PC-3 (cell line): Measurements from ENCODE around the gene TRA2B. TPM values are rescaled to one million over a fixed set of nuclear protein-coding genes. Genes with fewer than 3 reads are reported as not detected.

Experiments used
- ATAC-seq: fragments of 200-7000 bp; cut with Tn5 transposase; 2 replicates; pipeline ENCODE4 v1.9.1; 2020; ENCODE audit warnings: mild to moderate bottlenecking, moderate library complexity
- BruUV-seq: library from RNA; stranded (reverse); fragments of 400-500 nt; replicated peaks from 2 replicates; lab custom pipeline; 2021; lab: Mats Ljungman, UMichigan
- CTCF ChIA-PET: fragments of 300-600 bp; sonication (Branson Sonifier 250); formaldehyde crosslinking; loops from one replicate; lab custom pipeline; 2022; ENCODE audit warnings: antibody characterized with exemption; lab: Charles Lee
- POLR2A ChIA-PET: fragments of 300-600 bp; sonication (Branson Sonifier 250); formaldehyde crosslinking; loops from one replicate; lab custom pipeline; 2022; ENCODE audit warnings: antibody characterized with exemption; ENCODE audit not compliant: unreplicated experiment; lab: Charles Lee
- DNase-seq: peaks from one replicate; pipeline ENCODE4 v3.0.0-alpha.2; 2015
- H2AFZ ChIP-seq: fragments of 300-600 bp; sonication (generic); 2 replicates; pipeline ENCODE4 v1.6.0; 2016; ENCODE audit warnings: antibody characterized with exemption, low read length
- H3F3A ChIP-seq: fragments of 300-600 bp; sonication (generic); one replicate; pipeline ENCODE4 v1.6.0; 2017; ENCODE audit warnings: antibody characterized with exemption, low read length, control low read depth, mild to moderate bottlenecking; ENCODE audit not compliant: unreplicated experiment
- H3K27ac ChIP-seq: fragments of 300-600 bp; sonication (generic); 2 replicates; pipeline ENCODE4 v1.5.1; 2016; ENCODE audit warnings: mild to moderate bottlenecking, low read length
- H3K27me3 ChIP-seq: fragments of 300-600 bp; sonication (generic); 2 replicates; pipeline ENCODE4 v1.6.1; 2016; ENCODE audit warnings: low read length, mixed read lengths
- H3K36me3 ChIP-seq: fragments of 300-600 bp; sonication (generic); 2 replicates; pipeline ENCODE4 v1.6.1; 2016; ENCODE audit warnings: low read depth, mixed run types, low read length, mixed read lengths
- H3K4me1 ChIP-seq: fragments of 300-600 bp; sonication (generic); 2 replicates; pipeline ENCODE4 v1.5.1; 2016; ENCODE audit warnings: low read length; ENCODE audit not compliant: insufficient read depth
- H3K4me2 ChIP-seq: fragments of 300-600 bp; sonication (generic); 2 replicates; pipeline ENCODE4 v1.6.0; 2016; ENCODE audit warnings: low read length
- H3K4me3 ChIP-seq: fragments of 300-600 bp; sonication (generic); 2 replicates; pipeline ENCODE4 v1.5.1; 2016; ENCODE audit warnings: mild to moderate bottlenecking, low read length, mixed read lengths
- H3K79me2 ChIP-seq: fragments of 300-600 bp; sonication (generic); 2 replicates; pipeline ENCODE4 v1.6.1; 2017; ENCODE audit warnings: low read length, mixed read lengths
- H3K9ac ChIP-seq: fragments of 300-600 bp; sonication (generic); 2 replicates; pipeline ENCODE4 v1.6.0; 2016; ENCODE audit warnings: mild to moderate bottlenecking, low read length
- H3K9me2 ChIP-seq: fragments of 300-600 bp; sonication (generic); replicated peaks from 2 replicates; pipeline ENCODE4 v1.6.1; 2016; ENCODE audit warnings: mixed run types, low read length, mixed read lengths
- H3K9me3 ChIP-seq: fragments of 300-600 bp; sonication (generic); 2 replicates; pipeline ENCODE4 v1.6.1; 2016; ENCODE audit warnings: low read length, mixed read lengths
- H4K20me1 ChIP-seq: fragments of 300-600 bp; sonication (generic); 2 replicates; pipeline ENCODE4 v1.6.1; 2016; ENCODE audit warnings: low read length, mixed read lengths
- CTCF ChIP-seq: fragments of 300-600 bp; sonication (generic); conservative IDR thresholded peaks from 2 replicates; pipeline ENCODE4 v1.5.1; 2017; ENCODE audit warnings: antibody characterized with exemption, low read depth, mild to moderate bottlenecking, low read length
- EZH2 ChIP-seq: fragments of 300-600 bp; sonication (generic); IDR thresholded peaks from one replicate; pipeline ENCODE4 v1.6.1; 2017; ENCODE audit warnings: antibody characterized with exemption, mild to moderate bottlenecking, low read length; ENCODE audit not compliant: unreplicated experiment
- EZH2phosphoT487 ChIP-seq: fragments of 300-600 bp; sonication (generic); IDR thresholded peaks from 2 replicates; pipeline ENCODE4 v1.6.1; 2018; ENCODE audit warnings: mild to moderate bottlenecking, antibody characterized with exemption, low read length, borderline replicate concordance
- intact Hi-C: fragments of 100-400 bp; cut with micrococcal nuclease; formaldehyde crosslinking; loops from 2 replicates; pipeline ENCODE4 v1.9.0; 2023
- total RNA-seq: library from RNA; depleted of rRNA; stranded (reverse); fragments of >200 nt; gene quantifications from 2 replicates; pipeline ENCODE4 v1.2.3, GENCODE V29; 2014

TRA2B gene
- total RNA-seq, 1 experiment from 2014 or later, result 287 TPM

- Histone ChIP-seq H3K9me2 (no peaks in the 10 kb centered on the region), H3F3A (peaks cover 14% of the 10 kb centered on the region), H3K9me3 (no peaks in the 10 kb centered on the region), H2AFZ (no peak overlapping the region), H3K4me2 (no peak overlapping the region), H4K20me1 (peaks cover 97% of the 10 kb centered on the region), H3K27ac (no peak overlapping the region), H3K79me2 (peaks cover 97% of the 10 kb centered on the region), H3K4me3 (no peak overlapping the region), H3K9ac (no peak overlapping the region), H3K4me1 (peaks cover 23% of the 10 kb centered on the region), H3K36me3 (peaks cover 98% of the 10 kb centered on the region), H3K27me3 (no peaks in the 10 kb centered on the region)
- BruUV-seq, result no TSS peak
- no peak for ATAC-seq
- ChIA-PET POLR2A (no interaction called here), CTCF (no interaction called here)
- no peak for TF ChIP-seq EZH2
- no peak for TF ChIP-seq EZH2phosphoT487
- no peak for TF ChIP-seq CTCF
- no peak for DNase-seq
- intact Hi-C loops, result no loop called here
Observed at GRCh38 chr3:185924375-185924774, 13.4 kb downstream of the TRA2B start.

DNA sequence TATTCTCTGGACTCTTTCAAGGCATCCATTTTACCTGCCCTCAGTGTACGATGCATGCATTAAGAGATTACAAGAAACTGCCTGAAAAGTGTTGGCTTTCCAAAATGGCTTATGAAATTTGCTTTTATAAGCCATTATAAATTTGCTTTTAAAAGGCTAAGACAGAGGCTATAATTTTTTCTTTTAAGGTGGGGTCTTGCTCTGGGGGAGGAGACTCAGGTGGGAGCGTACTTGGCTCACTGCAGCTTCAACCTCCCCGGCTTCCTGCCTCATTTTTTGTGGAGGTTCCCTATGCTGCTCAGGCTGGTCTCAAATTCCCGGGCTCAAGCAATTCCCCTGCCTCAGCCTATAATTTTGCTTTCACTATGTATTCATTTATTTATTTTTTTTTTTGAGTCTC is 17.6 kb downstream of the TRA2B start:
- no peaks in the 10 kb centered on the region for H3K27me3 ChIP-seq
- POLR2A ChIA-PET, result no interaction called here
- peaks cover 33% of the 10 kb centered on the region for H3F3A ChIP-seq
- CTCF ChIA-PET, result no interaction called here
- intact Hi-C loops, result no loop called here
- no peak overlapping the region for H3K27ac ChIP-seq
- H3K36me3 ChIP-seq, result peaks cover 100% of the 10 kb centered on the region
- no peak for DNase-seq
- no peaks in the 10 kb centered on the region for H3K4me1 ChIP-seq
- no peak overlapping the region for H2AFZ ChIP-seq
- no TSS peak for BruUV-seq
- H3K4me2 ChIP-seq, result no peak overlapping the region
- H4K20me1 ChIP-seq, result peaks cover 97% of the 10 kb centered on the region
- no peak for TF ChIP-seq EZH2phosphoT487
- TF ChIP-seq EZH2, result no peak
- TF ChIP-seq CTCF, result no peak
- peaks cover 79% of the 10 kb centered on the region for H3K79me2 ChIP-seq
- H3K9me3 ChIP-seq, result no peaks in the 10 kb centered on the region
- no peak for ATAC-seq
- no peaks in the 10 kb centered on the region for H3K9me2 ChIP-seq
- no peak overlapping the region for H3K4me3 ChIP-seq
- H3K9ac ChIP-seq, result no peak overlapping the region

GRCh38 chr3:185916042-185916833 is 21.6 kb downstream of the TRA2B start:
- ChIA-PET CTCF (no interaction called here), POLR2A (no interaction called here)
- H3F3A ChIP-seq, result peaks cover 38% of the 10 kb centered on the region
- TF ChIP-seq CTCF (no peak), EZH2 (no peak), EZH2phosphoT487 (no peak)
- no peaks in the 10 kb centered on the region for H3K9me3 ChIP-seq
- peaks cover 64% of the 10 kb centered on the region for H4K20me1 ChIP-seq
- H3K27me3 ChIP-seq, result no peaks in the 10 kb centered on the region
- H3K4me1 ChIP-seq, result no peaks in the 10 kb centered on the region
- H2AFZ ChIP-seq, result no peak overlapping the region
- H3K9me2 ChIP-seq, result no peaks in the 10 kb centered on the region
- intact Hi-C loops, result no loop called here
- peaks cover 72% of the 10 kb centered on the region for H3K36me3 ChIP-seq
- no TSS peak for BruUV-seq
- no peak overlapping the region for H3K27ac ChIP-seq
- no peak overlapping the region for H3K4me2 ChIP-seq
- no peak; the same call in 1 of the 2 replicates for ATAC-seq
- no peak for DNase-seq
- H3K79me2 ChIP-seq, result peaks cover 40% of the 10 kb centered on the region; the same call in 1 of the 2 replicates
- H3K9ac ChIP-seq, result no peak overlapping the region
- no peak overlapping the region for H3K4me3 ChIP-seq
